Spleen (tissue), 11 donors: Measurements from ENCODE around the gene KRT13. TPM values are rescaled to one million over a fixed set of nuclear protein-coding genes. Genes with fewer than 3 reads are reported as not detected.
"Not testable (repeated sequence)": the region's sequence is repeated elsewhere in the genome, so short reads cannot be mapped to it uniquely, and the experiment has no call there.

ENCODE experiments used
- DNase-seq: peaks from one replicate; pipeline ENCODE4 v3.0.0-alpha.2; 2020
- H3K27ac ChIP-seq, 8 donors: fragments of 200-600 bp; sonication (generic) in 7 of 8; 1 replicate in 4 of 8; 2 replicates in 4 of 8; pipeline versions ENCODE4 v1.5.0 to v1.8.0; 2016 to 2021; ENCODE audit warnings: inconsistent platforms in 4 of 8, mild to moderate bottlenecking in 4 of 8, moderate library complexity in 1 of 8
- H3K27me3 ChIP-seq, 7 donors: fragments of 200-600 bp; sonication (generic) in 6 of 7; replicated peaks in 1 of 7; 1 replicate in 4 of 7; 2 replicates in 3 of 7; pipeline versions ENCODE4 v1.5.0 to v1.8.0; 2016 to 2021; ENCODE audit warnings: inconsistent platforms in 3 of 7, mild to moderate bottlenecking in 1 of 7
- H3K36me3 ChIP-seq, 6 donors: fragments of 200-600 bp; sonication (generic) in 5 of 6; 1 replicate in 4 of 6; 2 replicates in 2 of 6; pipeline versions ENCODE4 v1.5.0 to v1.8.0; 2016 to 2021; ENCODE audit warnings: inconsistent platforms in 2 of 6
- H3K4me1 ChIP-seq, 6 donors: fragments of 200-600 bp; sonication (generic) in 5 of 6; 1 replicate in 3 of 6; 2 replicates in 3 of 6; pipeline versions ENCODE4 v1.5.0 to v1.8.0; 2016 to 2021; ENCODE audit warnings: inconsistent platforms in 3 of 6
- H3K4me3 ChIP-seq, 8 donors: fragments of 200-600 bp; sonication (generic) in 7 of 8; 1 replicate in 4 of 8; 2 replicates in 4 of 8; pipeline versions ENCODE4 v1.5.0 to v1.8.0; 2016 to 2021; ENCODE audit warnings: inconsistent platforms in 4 of 8, mild to moderate bottlenecking in 4 of 8, moderate library complexity in 2 of 8
- H3K9me3 ChIP-seq, 8 donors: fragments of 200-600 bp; sonication (generic) in 7 of 8; 1 replicate in 4 of 8; 2 replicates in 4 of 8; pipeline versions ENCODE4 v1.5.0 to v1.8.0; 2016 to 2021; ENCODE audit warnings: inconsistent platforms in 4 of 8
- CTCF ChIP-seq, 11 experiments: fragments of 200-600 bp in 7 of 11; fragments of 450-650 bp in 4 of 11; sonication (generic) in 4 of 11; IDR thresholded peaks in 8 of 11; conservative IDR thresholded peaks in 3 of 11; 1 replicate in 7 of 11; 2 replicates in 4 of 11; pipeline versions ENCODE4 v1.4.0 to v1.8.0; 2016 to 2021; ENCODE audit warnings: antibody characterized with exemption in 11 of 11, inconsistent platforms in 4 of 11, mild to moderate bottlenecking in 1 of 11
- POLR2A ChIP-seq, 3 donors: fragments of 450-650 bp; IDR thresholded peaks; one replicate each; pipeline ENCODE4 v1.5.1; 2017; ENCODE audit warnings: antibody characterized with exemption in 3 of 3, mild to moderate bottlenecking in 1 of 3
- POLR2AphosphoS5 ChIP-seq, 3 donors: sonication (generic); formaldehyde crosslinking; IDR thresholded peaks; one replicate each; pipeline ENCODE4 v1.5.1; 2017; ENCODE audit warnings: antibody characterized with exemption in 3 of 3
- WGBS, 5 donors: extraction: QIAGEN DNeasy Blood & Tissue Kit in 3 of 5; methylation state at CpG; one replicate each; pipeline versions ENCODE4 v1.1.5 to v1.1.7; 2013 to 2018; 5-methylcytosine and 5-hydroxymethylcytosine counted together
- intact Hi-C: fragments of 100-400 bp; cut with DNase I; formaldehyde crosslinking; loops from one replicate; pipeline ENCODE4 v1.15.0; 2023; ENCODE audit warnings: low total_unique reads
- polyA plus RNA-seq, 3 donors: library from polyadenylated mRNA; stranded (reverse); fragments of 200-250 nt; gene quantifications; one replicate each; pipeline ENCODE4 v1.2.1, GENCODE V29; 2013
- total RNA-seq, 7 donors: library from RNA; depleted of rRNA in 3 of 7; stranded (reverse); fragments of >200 nt in 3 of 7; fragmentation: NEBNext Ultra II Directional in 4 of 7; extraction: Animal tissue kit (Norgen Biotek cat#: 25700) in 4 of 7; gene quantifications; one replicate each; pipeline versions ENCODE4 v1.1.0 to v1.2.1, GENCODE V29; 2016 to 2021
- donor health status: healthy with polysubstance abuse.
- donor health status: DM: no; HTN: no; CAD: no; lungs with moderate emphysema.
- donor health status: DM: no; HTN: no; CAD: no.
- donor health status: Bipolar disorder and iron deficiency.
- donor health status: healthy.
- donor health status: DM: no; HTN: no; CAD: no.
- donor health status: DM: yes; HTN: yes; CAD: no.

KRT13 gene
- total and polyA plus RNA-seq, 10 donors, result 1.6 to 26.4 (median 3.8) TPM; not detected in 7

DNA sequence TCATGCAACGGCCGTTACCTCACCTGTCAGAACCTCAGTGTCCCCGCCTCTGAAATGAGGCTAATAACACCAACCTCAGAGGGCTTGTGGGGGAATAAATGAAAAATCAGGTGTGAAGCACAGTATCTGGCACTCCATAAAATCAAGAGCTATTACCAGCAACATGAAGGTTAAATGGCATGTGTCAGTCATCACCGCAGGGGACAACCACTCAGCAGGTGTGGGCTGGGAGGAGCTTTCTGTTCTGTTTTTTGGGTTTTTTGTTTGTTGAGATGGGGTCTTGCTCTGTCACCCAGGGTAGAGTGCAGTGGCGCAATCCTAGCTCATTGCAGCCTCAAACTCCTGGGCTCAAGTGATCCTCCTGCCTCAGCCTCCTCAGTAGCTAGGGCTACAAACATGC is 39.5 kb upstream of the KRT13 start:
- peaks cover 12 to 24% (median 21%) of the 10 kb centered on the region in 6 donors for H3K4me1 ChIP-seq
- WGBS, 5 donors, result 86 to 94% (median 92%) methylated on average over 5 of the region's 5 CpGs
- no peaks in the 10 kb centered on the region for H3K36me3 ChIP-seq
- TF ChIP-seq POLR2AphosphoS5 (IDR thresholded peaks at IDR 0.05) (no peak), CTCF (IDR thresholded peaks at IDR 0.05 in 8 of 11, conservative IDR thresholded peaks at IDR 0.05 in 3 of 11) (no peak), POLR2A (IDR thresholded peaks at IDR 0.05) (no peak)
- peaks cover 0 to 20% (median 0%) of the 10 kb centered on the region in 7 donors for H3K27me3 ChIP-seq
- peaks cover 0 to 10% (median 0%) of the 10 kb centered on the region in 8 donors for H3K9me3 ChIP-seq
- no peak overlapping the region for H3K4me3 ChIP-seq
- H3K27ac ChIP-seq, result no peak overlapping the region
- no peak for DNase-seq
- intact Hi-C loops, result loop anchor here (5.0 kb wide), 2 partner anchors 102 to 638 kb away; no protein-coding TSS in a partner anchor

DNA sequence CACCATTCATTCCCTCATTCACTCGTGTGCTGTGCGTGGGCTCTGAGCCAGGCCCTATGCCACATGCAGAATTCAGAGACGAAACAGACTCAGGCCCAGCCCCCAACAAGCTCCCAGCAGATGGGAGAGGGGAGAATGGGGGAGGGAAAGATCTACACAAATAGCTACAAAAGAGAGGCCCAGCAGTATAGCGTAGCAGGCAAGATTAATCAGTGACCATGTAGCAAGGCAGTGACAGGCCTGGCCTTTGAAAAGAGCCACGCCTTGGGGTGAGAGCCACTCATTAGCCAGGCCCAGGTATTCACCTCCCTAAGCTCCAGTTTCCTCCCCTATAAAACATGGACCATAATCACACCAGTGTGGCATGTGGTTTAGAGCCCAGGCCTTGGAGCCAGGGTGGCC is 39.1 kb upstream of the KRT13 start:
- TF ChIP-seq POLR2AphosphoS5 (IDR thresholded peaks at IDR 0.05) (no peak), POLR2A (IDR thresholded peaks at IDR 0.05) (no peak)
- Histone ChIP-seq H3K27ac (no peak overlapping the region), H3K4me1 (peaks cover 12 to 21% (median 18%) of the 10 kb centered on the region in 6 donors), H3K9me3 (peaks cover 0 to 10% (median 0%) of the 10 kb centered on the region in 8 donors), H3K4me3 (no peak overlapping the region), H3K36me3 (no peaks in the 10 kb centered on the region), H3K27me3 (peaks cover 0 to 20% (median 0%) of the 10 kb centered on the region in 7 donors)
- WGBS, 5 donors, result 71 to 85% (median 73%) methylated on average over 5 of the region's 5 CpGs
- DNase-seq, result no peak
- intact Hi-C loops, result no loop called here

GRCh38 chr17:41542786-41543185 is 37.4 kb upstream of the KRT13 start:
- H3K4me1 ChIP-seq, H3K36me3 ChIP-seq, H3K27me3 ChIP-seq, intact Hi-C loops, H3K9me3 ChIP-seq, H3K4me3 ChIP-seq, DNase-seq, H3K27ac ChIP-seq: not testable (repeated sequence)
- WGBS, 5 donors, result 74 to 83% (median 81%) methylated on average over 10 of the region's 10 CpGs

DNA sequence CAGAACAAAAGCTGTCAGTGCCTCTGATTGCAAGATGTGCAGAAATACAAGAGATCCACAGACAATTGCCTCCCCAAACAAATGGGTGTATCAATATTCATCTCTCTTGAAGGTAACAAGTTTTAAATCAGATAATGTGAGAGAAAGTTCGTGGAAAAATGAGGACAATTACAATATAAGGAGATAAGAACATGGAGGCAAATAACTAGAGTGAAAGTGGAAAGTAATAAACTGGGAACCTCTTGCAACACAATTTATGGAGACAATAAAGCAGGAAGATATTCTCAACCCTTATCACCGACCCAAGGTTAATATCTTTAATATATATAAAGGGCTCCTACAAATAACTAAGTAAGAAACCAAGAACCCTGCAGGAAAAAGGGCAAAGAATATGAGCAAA is 36.9 kb upstream of the KRT13 start:
- WGBS, 5 donors, result 45 to 61% (median 58%) methylated on average over 2 of the region's 2 CpGs
- no peaks in the 10 kb centered on the region for H3K36me3 ChIP-seq
- DNase-seq, result no peak
- no peak overlapping the region for H3K4me3 ChIP-seq
- no peak for TF ChIP-seq POLR2AphosphoS5 (IDR thresholded peaks at IDR 0.05)
- no peak for TF ChIP-seq CTCF (IDR thresholded peaks at IDR 0.05 in 8 of 11, conservative IDR thresholded peaks at IDR 0.05 in 3 of 11)
- no peak for TF ChIP-seq POLR2A (IDR thresholded peaks at IDR 0.05)
- peaks cover 0 to 10% (median 0%) of the 10 kb centered on the region in 8 donors for H3K9me3 ChIP-seq
- peaks cover 0 to 7% (median 0%) of the 10 kb centered on the region in 7 donors for H3K27me3 ChIP-seq
- no peak overlapping the region for H3K27ac ChIP-seq
- intact Hi-C loops, result no loop called here
- no peaks in the 10 kb centered on the region for H3K4me1 ChIP-seq

- H3K4me3 ChIP-seq, result no peak overlapping the region
- peaks cover 0 to 13% (median 0%) of the 10 kb centered on the region in 7 donors for H3K27me3 ChIP-seq
- no peak for TF ChIP-seq CTCF (IDR thresholded peaks at IDR 0.05 in 8 of 11, conservative IDR thresholded peaks at IDR 0.05 in 3 of 11)
- TF ChIP-seq POLR2AphosphoS5 (IDR thresholded peaks at IDR 0.05), result no peak
- no peak for TF ChIP-seq POLR2A (IDR thresholded peaks at IDR 0.05)
- 81 to 89% (median 87%) methylated on average over 10 of the region's 10 CpGs for WGBS, 5 donors
- DNase-seq, result peak; percentile 35
- H3K4me1 ChIP-seq, result no peaks in the 10 kb centered on the region
- intact Hi-C loops, result no loop called here
- no peaks in the 10 kb centered on the region for H3K9me3 ChIP-seq
- no peaks in the 10 kb centered on the region for H3K36me3 ChIP-seq
- H3K27ac ChIP-seq, result no peak overlapping the region
These were observed 35.7 kb upstream of the KRT13 start for GRCh38 chr17:41540921-41541625.
